HepG2 (cell line): ENCODE results near the gene LIM2. TPM values are rescaled to one million over a fixed set of nuclear protein-coding genes. Genes with fewer than 3 reads are reported as not detected.
A peak's percentile ranks its signal among the peaks of the same experiment; 100 is the strongest.

Source experiments
- CEBPG ChIP-seq: IDR thresholded peaks from 2 replicates; pipeline ENCODE4 v1.6.1; 2016
- DNMT3B ChIP-seq: conservative IDR thresholded peaks from 2 replicates; pipeline ENCODE4 v1.6.1; 2016; ENCODE audit warnings: missing biosample characterization, control low read depth
- HIVEP1 ChIP-seq: sonication (generic); formaldehyde crosslinking; IDR thresholded peaks from 2 replicates; pipeline ENCODE4 v1.4.0; 2020; ENCODE audit warnings: mild to moderate bottlenecking, missing genetic modification reagents
- JUND ChIP-seq: sonication (generic); formaldehyde crosslinking; IDR thresholded peaks from 2 replicates; pipeline ENCODE4 v1.8.0; 2022; ENCODE audit warnings: mild to moderate bottlenecking, missing genetic modification reagents
- KLF11 ChIP-seq: IDR thresholded peaks from 2 replicates; pipeline ENCODE4 v1.6.1; 2016; ENCODE audit warnings: missing compliant biosample characterization
- MYNN ChIP-seq: sonication (generic); formaldehyde crosslinking; IDR thresholded peaks from 2 replicates; pipeline ENCODE4 v1.4.0; 2020; ENCODE audit warnings: mild to moderate bottlenecking, low read depth, missing genetic modification reagents
- NCOR1 ChIP-seq: fragments of 200-600 bp; sonication (generic); IDR thresholded peaks from 2 replicates; pipeline ENCODE4 v1.7.0; 2017; ENCODE audit warnings: antibody characterized with exemption, low read length, borderline replicate concordance
- NR2C2 ChIP-seq: sonication (generic); formaldehyde crosslinking; IDR thresholded peaks from 2 replicates; pipeline ENCODE4 v1.4.0; 2020; ENCODE audit warnings: missing genetic modification reagents, mild to moderate bottlenecking, moderate library complexity, borderline replicate concordance
- PAF1 ChIP-seq: IDR thresholded peaks from 2 replicates; pipeline ENCODE4 v1.6.1; 2016; ENCODE audit warnings: missing genetic modification reagents, missing compliant biosample characterization
- POLR2A ChIP-seq, 2 experiments: IDR thresholded peaks; 2 replicates each; pipeline ENCODE4 v1.6.1; 2011; ENCODE audit warnings: low read depth in 2 of 2, low read length in 2 of 2, mild to moderate bottlenecking in 1 of 2, moderate library complexity in 1 of 2; ENCODE audit not compliant: insufficient read depth in 1 of 2
- RBM39 ChIP-seq: fragments of 200-400 bp; formaldehyde crosslinking; IDR thresholded peaks from one replicate; pipeline ENCODE4 v1.6.1; 2018; ENCODE audit warnings: antibody characterized with exemption, mild to moderate bottlenecking, low read depth, low read length; ENCODE audit not compliant: poor library complexity, severe bottlenecking
- SAFB2 ChIP-seq: sonication (generic); formaldehyde crosslinking; IDR thresholded peaks from 2 replicates; pipeline ENCODE4 v1.5.1; 2020; ENCODE audit warnings: missing genetic modification reagents, low read depth, mild to moderate bottlenecking, borderline replicate concordance
- STAT5B ChIP-seq: sonication (generic); formaldehyde crosslinking; IDR thresholded peaks from 2 replicates; pipeline ENCODE4 v1.4.0; 2020; ENCODE audit warnings: missing genetic modification reagents
- TBX2 ChIP-seq: sonication (generic); formaldehyde crosslinking; IDR thresholded peaks from 2 replicates; pipeline ENCODE4 v1.5.0; 2020; ENCODE audit warnings: missing genetic modification reagents, mild to moderate bottlenecking, borderline replicate concordance
- ZFP1 ChIP-seq: IDR thresholded peaks from 2 replicates; pipeline ENCODE4 v1.6.1; 2016
- ZFY ChIP-seq: sonication (generic); formaldehyde crosslinking; IDR thresholded peaks from 2 replicates; pipeline ENCODE4 v1.4.0; 2020; ENCODE audit warnings: missing genetic modification reagents
- ZNF264 ChIP-seq: sonication (generic); formaldehyde crosslinking; IDR thresholded peaks from 2 replicates; pipeline ENCODE4 v1.4.0; 2020; ENCODE audit warnings: missing genetic modification reagents
- ZNF350 ChIP-seq: sonication (generic); formaldehyde crosslinking; IDR thresholded peaks from 2 replicates; pipeline ENCODE4 v1.4.0; 2020; ENCODE audit warnings: mild to moderate bottlenecking, low read depth, missing genetic modification reagents, borderline replicate concordance
- ZNF556 ChIP-seq: sonication (generic); formaldehyde crosslinking; IDR thresholded peaks from 2 replicates; pipeline ENCODE4 v1.4.0; 2020; ENCODE audit warnings: mild to moderate bottlenecking, missing genetic modification reagents, borderline replicate concordance
- ZNF609 ChIP-seq: sonication (generic); formaldehyde crosslinking; IDR thresholded peaks from 2 replicates; pipeline ENCODE4 v1.4.0; 2020; ENCODE audit warnings: mild to moderate bottlenecking, missing genetic modification reagents, borderline replicate concordance
- ZNF710 ChIP-seq: sonication (generic); formaldehyde crosslinking; IDR thresholded peaks from 2 replicates; pipeline ENCODE4 v1.5.0; 2020; ENCODE audit warnings: mild to moderate bottlenecking, missing genetic modification reagents, borderline replicate concordance
- ZNF83 ChIP-seq: sonication (generic); formaldehyde crosslinking; IDR thresholded peaks from 2 replicates; pipeline ENCODE4 v1.4.0; 2020; ENCODE audit warnings: missing genetic modification reagents, mild to moderate bottlenecking, borderline replicate concordance
- polyA plus RNA-seq, 8 experiments: library from polyadenylated mRNA; depleted of rRNA in 3 of 8; stranded (reverse) in 7 of 8; unstranded in 1 of 8; fragments of >200 nt; fragmentation: Illumina TruSeq in 4 of 8; extraction: Trizol in 4 of 8; gene quantifications; 2 replicates each; pipeline versions ENCODE4 v1.2.1 to v1.2.3, GENCODE V29; 2011 to 2016; ENCODE audit warnings: low read depth in 4 of 8, missing spikeins in 1 of 8, mixed read lengths in 1 of 8; ENCODE audit not compliant: insufficient read depth in 1 of 8
- total RNA-seq, 5 experiments: library from RNA; depleted of rRNA; stranded (reverse); fragments of >200 nt; fragmentation: Illumina TruSeq; extraction: Trizol; gene quantifications; 2 replicates each; pipeline ENCODE4 v1.2.3, GENCODE V29; 2016; ENCODE audit warnings: low read depth in 1 of 5

Gene LIM2
- total and polyA plus RNA-seq, 2 of the 13 experiments (the other 11 are each of a cell fraction or from before 2014, with no cell fraction given): 1.3 TPM; not detected in 1

- TF ChIP-seq NR2C2 (CRISPR knock-in tag) (peak; percentile 78; the same call in 1 of the 2 replicates), TBX2 (CRISPR knock-in tag) (peak; percentile 42; the same call in 1 of the 2 replicates), DNMT3B (CRISPR knock-in tag) (no peak), POLR2A (IDR thresholded peaks at IDR 0.05; ENCODE audit: insufficient read depth in 1 of 2, low read depth in 2 of 2, low read length in 2 of 2) (peak; percentile 90 to 93), ZNF609 (peak; percentile 56; the same call in 1 of the 2 replicates), JUND (peak; percentile 50; the same call in 1 of the 2 replicates), KLF11 (CRISPR knock-in tag) (0 out of 2 replicates have a peak, but pooled peaks have one; percentile 62), HIVEP1 (no peak), RBM39 (peak; percentile 27), ZNF264 (0 out of 2 replicates have a peak, but pooled peaks have one; percentile 34), MYNN (CRISPR knock-in tag) (no peak), NCOR1 (peak; percentile 35; the same call in 1 of the 2 replicates), CEBPG (CRISPR knock-in tag) (peak; percentile 43; the same call in 1 of the 2 replicates), ZFP1 (CRISPR knock-in tag) (peak; percentile 82; the same call in 1 of the 2 replicates), ZNF710 (CRISPR knock-in tag) (0 out of 2 replicates have a peak, but pooled peaks have one; percentile 27), SAFB2 (no peak), STAT5B (CRISPR knock-in tag) (no peak), ZNF556 (peak; percentile 67; the same call in 1 of the 2 replicates), PAF1 (CRISPR knock-in tag) (peak; percentile 92; the same call in 1 of the 2 replicates), ZNF83 (CRISPR knock-in tag) (no peak), ZNF350 (CRISPR knock-in tag) (peak; percentile 44; the same call in 1 of the 2 replicates), ZFY (peak; percentile 60)
Observed at GRCh38 chr19:51365211-51365964, 22.4 kb downstream of the LIM2 start (continued).
